Neural cell (in vitro differentiated cells): ENCODE data around the gene COQ8B. TPM values are rescaled to one million over a fixed set of nuclear protein-coding genes. Genes with fewer than 3 reads are reported as not detected.
A peak's percentile ranks its signal among the peaks of the same experiment; 100 is the strongest.

Experiments used
- H2AFZ ChIP-seq: fragments of 200-600, 300-800 bp; sonication (generic), shearing (Covaris generic); 2 replicates; pipeline ENCODE4 v1.6.0; 2014; ENCODE audit warnings: low read depth, mild to moderate bottlenecking, antibody characterized with exemption, low read length, moderate library complexity
- H3F3A ChIP-seq: fragments of 200-600 bp; shearing (Covaris generic); 2 replicates; pipeline ENCODE4 v1.6.1; 2016; ENCODE audit warnings: mild to moderate bottlenecking, moderate library complexity, mixed read lengths, antibody characterized with exemption, low read length; ENCODE audit not compliant: insufficient read depth, poor library complexity, severe bottlenecking
- H3K27ac ChIP-seq: fragments of 200-600, 300-800 bp; sonication (generic), shearing (Covaris generic); 2 replicates; pipeline ENCODE4 v1.5.1; 2014; ENCODE audit warnings: mild to moderate bottlenecking, low read length, moderate library complexity
- H3K27me3 ChIP-seq: fragments of 300-800, 200-600 bp; sonication (generic), shearing (Covaris generic); 2 replicates; pipeline ENCODE4 v1.6.0; 2014; ENCODE audit warnings: mild to moderate bottlenecking, low read depth, low read length, moderate library complexity; ENCODE audit not compliant: insufficient read depth
- H3K36me3 ChIP-seq: fragments of 300-800, 200-600 bp; sonication (generic), shearing (Covaris generic); 2 replicates; pipeline ENCODE4 v1.5.1; 2014; ENCODE audit warnings: mild to moderate bottlenecking, antibody characterized with exemption, low read length, moderate library complexity; ENCODE audit not compliant: insufficient read depth
- H3K4me2 ChIP-seq: fragments of 300-800, 200-600 bp; sonication (generic), shearing (Covaris generic); 2 replicates; pipeline ENCODE4 v1.6.0; 2014; ENCODE audit warnings: mild to moderate bottlenecking, low read length
- H3K4me3 ChIP-seq: fragments of 300-800, 200-600 bp; sonication (generic), shearing (Covaris generic); 2 replicates; pipeline ENCODE4 v1.5.1; 2014; ENCODE audit warnings: mild to moderate bottlenecking, low read length, moderate library complexity
- H3K79me2 ChIP-seq: fragments of 200-600 bp; shearing (Covaris generic); replicated peaks from 2 replicates; pipeline ENCODE4 v1.6.0; 2014; ENCODE audit warnings: mild to moderate bottlenecking, low read length, moderate library complexity; ENCODE audit not compliant: insufficient read depth
- H3K9ac ChIP-seq: fragments of 300-800, 200-600 bp; sonication (generic), shearing (Covaris generic); 2 replicates; pipeline ENCODE4 v1.6.1; 2016; ENCODE audit warnings: mild to moderate bottlenecking, low read length, mixed read lengths
- H3K9me2 ChIP-seq: fragments of 200-600 bp; shearing (Covaris generic); 2 replicates; pipeline ENCODE4 v1.6.1; 2016; ENCODE audit warnings: mild to moderate bottlenecking, low read length, mixed read lengths; ENCODE audit not compliant: insufficient read depth
- H3K9me3 ChIP-seq: fragments of 200-600, 300-800 bp; sonication (generic), shearing (Covaris generic); 2 replicates; pipeline ENCODE4 v1.6.1; 2016; ENCODE audit warnings: mild to moderate bottlenecking, mixed run types, low read length, moderate library complexity, mixed read lengths
- H4K20me1 ChIP-seq: fragments of 200-600 bp; shearing (Covaris generic); 2 replicates; pipeline ENCODE4 v1.6.1; 2016; ENCODE audit warnings: mild to moderate bottlenecking, mixed run types; ENCODE audit not compliant: insufficient read depth
- MXI1 ChIP-seq: fragments of 450-650 bp; conservative IDR thresholded peaks from 2 replicates; pipeline ENCODE4 v1.6.1; 2014; ENCODE audit warnings: antibody characterized with exemption, mild to moderate bottlenecking; ENCODE audit not compliant: poor library complexity, severe bottlenecking
- POLR2AphosphoS5 ChIP-seq: IDR thresholded peaks from 2 replicates; pipeline ENCODE4 v1.6.1; 2012
- RAD21 ChIP-seq: fragments of 450-650 bp; conservative IDR thresholded peaks from 2 replicates; pipeline ENCODE4 v1.6.1; 2014; ENCODE audit warnings: antibody characterized with exemption, mild to moderate bottlenecking, moderate library complexity
- SMC3 ChIP-seq: fragments of 450-650 bp; conservative IDR thresholded peaks from 2 replicates; pipeline ENCODE4 v1.6.1; 2014; ENCODE audit warnings: antibody characterized with exemption, mild to moderate bottlenecking, moderate library complexity; ENCODE audit not compliant: poor library complexity
- polyA plus RNA-seq: library from polyadenylated mRNA; depleted of rRNA; stranded (reverse); fragments of >200 nt; gene quantifications from 2 replicates; pipeline ENCODE4 v1.2.3, GENCODE V29; 2014
- TF ChIP-seq, protein P1 (sequence below): IDR thresholded peaks from 2 replicates; pipeline ENCODE4 v1.6.1; 2012; ENCODE audit warnings: borderline replicate concordance

The COQ8B gene
- polyA plus RNA-seq, 1 donor from 2014 or later = 83.2 TPM

DNA sequence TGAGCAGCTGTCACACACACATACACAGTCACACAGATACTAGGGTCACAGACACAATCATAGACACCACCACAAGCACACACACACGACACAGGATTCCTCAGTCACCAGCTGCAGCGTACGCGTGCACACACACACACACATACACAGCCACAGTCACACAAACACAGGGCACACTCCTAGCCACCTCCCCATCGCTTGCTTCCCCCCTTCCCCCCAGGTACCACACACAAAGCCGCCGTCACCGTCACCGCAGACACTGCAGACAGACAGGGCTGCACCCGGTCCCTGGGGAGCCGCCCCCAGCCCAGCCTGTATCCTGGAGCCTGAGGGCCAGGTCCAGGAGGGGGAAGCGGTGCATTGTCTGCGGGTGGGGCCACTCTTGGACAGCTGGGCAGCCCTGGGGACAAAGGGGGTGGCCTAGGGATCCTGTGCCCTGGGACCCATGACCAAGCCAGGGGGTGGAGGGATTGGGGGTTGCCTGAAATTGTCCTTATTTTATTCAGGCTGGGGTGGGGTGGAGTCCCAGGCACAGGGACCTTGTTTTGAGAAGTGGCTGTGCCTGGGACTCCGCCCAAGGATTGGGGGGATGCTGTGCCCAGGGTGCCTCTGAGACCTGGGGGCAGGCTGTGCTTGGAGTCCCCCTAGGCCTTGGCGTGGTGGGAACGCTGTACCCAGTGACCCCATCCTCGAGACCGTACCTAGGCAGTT lies 27.2 kb downstream of the COQ8B start:
- Histone ChIP-seq H3K79me2 (peaks cover 21% of the 10 kb centered on the region), H3K9me3 (no peaks in the 10 kb centered on the region), H2AFZ (peak overlapping the region; percentile 58), H3K9me2 (no peaks in the 10 kb centered on the region), H3K27ac (peak overlapping the region; percentile 41), H3F3A (no peaks in the 10 kb centered on the region), H3K4me3 (peak overlapping the region; percentile 81), H3K36me3 (no peaks in the 10 kb centered on the region), H3K4me2 (peak overlapping the region; percentile 93), H3K27me3 (no peaks in the 10 kb centered on the region), H4K20me1 (no peaks in the 10 kb centered on the region), H3K9ac (peak overlapping the region; percentile 87)
- TF ChIP-seq POLR2AphosphoS5 (peak; percentile 44), MXI1 (peak; percentile 42)
- TF ChIP-seq, protein P1, sequence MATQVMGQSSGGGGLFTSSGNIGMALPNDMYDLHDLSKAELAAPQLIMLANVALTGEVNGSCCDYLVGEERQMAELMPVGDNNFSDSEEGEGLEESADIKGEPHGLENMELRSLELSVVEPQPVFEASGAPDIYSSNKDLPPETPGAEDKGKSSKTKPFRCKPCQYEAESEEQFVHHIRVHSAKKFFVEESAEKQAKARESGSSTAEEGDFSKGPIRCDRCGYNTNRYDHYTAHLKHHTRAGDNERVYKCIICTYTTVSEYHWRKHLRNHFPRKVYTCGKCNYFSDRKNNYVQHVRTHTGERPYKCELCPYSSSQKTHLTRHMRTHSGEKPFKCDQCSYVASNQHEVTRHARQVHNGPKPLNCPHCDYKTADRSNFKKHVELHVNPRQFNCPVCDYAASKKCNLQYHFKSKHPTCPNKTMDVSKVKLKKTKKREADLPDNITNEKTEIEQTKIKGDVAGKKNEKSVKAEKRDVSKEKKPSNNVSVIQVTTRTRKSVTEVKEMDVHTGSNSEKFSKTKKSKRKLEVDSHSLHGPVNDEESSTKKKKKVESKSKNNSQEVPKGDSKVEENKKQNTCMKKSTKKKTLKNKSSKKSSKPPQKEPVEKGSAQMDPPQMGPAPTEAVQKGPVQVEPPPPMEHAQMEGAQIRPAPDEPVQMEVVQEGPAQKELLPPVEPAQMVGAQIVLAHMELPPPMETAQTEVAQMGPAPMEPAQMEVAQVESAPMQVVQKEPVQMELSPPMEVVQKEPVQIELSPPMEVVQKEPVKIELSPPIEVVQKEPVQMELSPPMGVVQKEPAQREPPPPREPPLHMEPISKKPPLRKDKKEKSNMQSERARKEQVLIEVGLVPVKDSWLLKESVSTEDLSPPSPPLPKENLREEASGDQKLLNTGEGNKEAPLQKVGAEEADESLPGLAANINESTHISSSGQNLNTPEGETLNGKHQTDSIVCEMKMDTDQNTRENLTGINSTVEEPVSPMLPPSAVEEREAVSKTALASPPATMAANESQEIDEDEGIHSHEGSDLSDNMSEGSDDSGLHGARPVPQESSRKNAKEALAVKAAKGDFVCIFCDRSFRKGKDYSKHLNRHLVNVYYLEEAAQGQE = no peak

DNA sequence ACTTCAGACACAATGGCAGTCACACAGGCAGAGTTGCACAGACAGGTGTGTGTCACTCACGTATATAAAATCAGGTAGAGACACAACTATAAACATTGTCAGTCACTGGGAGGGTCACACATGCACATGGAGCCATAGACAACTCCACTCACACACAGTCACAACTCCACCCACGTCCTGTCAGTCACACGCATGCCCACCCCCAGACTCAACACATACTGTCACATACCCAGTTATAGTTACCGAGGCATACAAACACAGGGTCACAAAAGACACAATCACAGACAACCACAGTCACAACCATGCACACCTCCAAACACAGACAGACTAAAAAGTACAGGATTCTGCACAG lies 27.7 kb downstream of the COQ8B start:
- H3K9ac ChIP-seq = peak overlapping the region; percentile 87
- H3K4me3 ChIP-seq = peak overlapping the region; percentile 81
- H3K36me3 ChIP-seq = no peaks in the 10 kb centered on the region

More for the DNA sequence above, 27.7 kb downstream of the COQ8B start:
- peak overlapping the region; percentile 93 for H3K4me2 ChIP-seq
- H3K9me3 ChIP-seq = no peaks in the 10 kb centered on the region
- no peaks in the 10 kb centered on the region for H3K27me3 ChIP-seq
- no peak for TF ChIP-seq MXI1
- TF ChIP-seq, protein P1 = no peak
- no peak for TF ChIP-seq RAD21
- no peak for TF ChIP-seq POLR2AphosphoS5
- TF ChIP-seq SMC3 = no peak
- H2AFZ ChIP-seq = no peak overlapping the region
- H3K79me2 ChIP-seq = peaks cover 21% of the 10 kb centered on the region
- peak overlapping the region; percentile 41 for H3K27ac ChIP-seq
- H4K20me1 ChIP-seq = no peaks in the 10 kb centered on the region
- no peaks in the 10 kb centered on the region for H3K9me2 ChIP-seq
- H3F3A ChIP-seq = no peaks in the 10 kb centered on the region
